Stomach (tissue), 4 donors: ENCODE data around the gene GRK6.

Experiments used
- CTCF ChIP-seq, 7 experiments: fragments of 450-650 bp in 4 of 7; fragments of 200-600 bp in 3 of 7; sonication (generic) in 3 of 7; IDR thresholded peaks; one replicate each; pipeline ENCODE4 v1.5.1; 2016 to 2019; ENCODE audit warnings: antibody characterized with exemption in 7 of 7, control low read depth in 2 of 7, mild to moderate bottlenecking in 1 of 7
- EP300 ChIP-seq: sonication (generic); formaldehyde crosslinking; IDR thresholded peaks from one replicate; pipeline ENCODE4 v1.6.1; 2017; ENCODE audit warnings: antibody characterized with exemption

GRCh38 chr5:177431317-177432142 is 5.1 kb downstream of the GRK6 start:
- TF ChIP-seq CTCF (IDR thresholded peaks at IDR 0.05) = no peak
- TF ChIP-seq EP300 = no peak
